ENCODE results near the gene PRKCA. TPM values are rescaled to one million over a fixed set of nuclear protein-coding genes. Genes with fewer than 3 reads are reported as not detected.
A peak's percentile ranks its signal among the peaks of the same experiment; 100 is the strongest.

PRKCA gene
- total and polyA plus RNA-seq, 2 experiments from 2014 or later = 6.4 to 35.4 TPM

DNA sequence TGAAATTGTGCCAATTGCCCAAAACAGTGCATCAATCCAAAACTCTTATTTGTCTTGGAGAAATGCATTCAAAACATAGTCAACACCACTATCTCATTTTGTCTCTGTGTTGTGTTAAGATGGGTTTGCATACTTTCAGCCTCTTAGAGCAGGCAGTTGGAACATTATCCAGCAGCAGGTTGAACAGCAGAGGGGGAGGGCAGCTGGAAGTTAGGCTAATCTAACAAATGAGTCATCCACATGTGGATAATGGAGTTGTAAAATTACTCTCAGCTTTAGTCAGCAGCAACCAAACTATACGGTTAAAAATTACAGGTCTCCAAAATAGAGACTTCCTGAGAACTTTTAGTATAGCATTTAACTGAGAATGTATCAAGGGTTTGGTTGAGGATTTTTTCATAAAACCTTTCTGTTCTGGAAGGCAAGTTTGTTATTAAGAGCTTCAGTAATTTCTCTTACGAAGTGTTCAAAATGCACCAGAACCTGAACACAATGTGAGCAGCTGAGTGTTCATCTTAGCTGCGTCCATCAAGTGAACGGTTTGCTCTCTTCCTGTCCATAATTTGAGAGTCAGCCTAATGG is 46.3 kb downstream of the PRKCA start (continued):
- TF ChIP-seq ZNF462 (CRISPR knock-in tag; IDR thresholded peaks at IDR 0.05) (no peak), CREB1 (CRISPR knock-in tag; IDR thresholded peaks at IDR 0.05; ENCODE audit: low read depth) (no peak)

DNA sequence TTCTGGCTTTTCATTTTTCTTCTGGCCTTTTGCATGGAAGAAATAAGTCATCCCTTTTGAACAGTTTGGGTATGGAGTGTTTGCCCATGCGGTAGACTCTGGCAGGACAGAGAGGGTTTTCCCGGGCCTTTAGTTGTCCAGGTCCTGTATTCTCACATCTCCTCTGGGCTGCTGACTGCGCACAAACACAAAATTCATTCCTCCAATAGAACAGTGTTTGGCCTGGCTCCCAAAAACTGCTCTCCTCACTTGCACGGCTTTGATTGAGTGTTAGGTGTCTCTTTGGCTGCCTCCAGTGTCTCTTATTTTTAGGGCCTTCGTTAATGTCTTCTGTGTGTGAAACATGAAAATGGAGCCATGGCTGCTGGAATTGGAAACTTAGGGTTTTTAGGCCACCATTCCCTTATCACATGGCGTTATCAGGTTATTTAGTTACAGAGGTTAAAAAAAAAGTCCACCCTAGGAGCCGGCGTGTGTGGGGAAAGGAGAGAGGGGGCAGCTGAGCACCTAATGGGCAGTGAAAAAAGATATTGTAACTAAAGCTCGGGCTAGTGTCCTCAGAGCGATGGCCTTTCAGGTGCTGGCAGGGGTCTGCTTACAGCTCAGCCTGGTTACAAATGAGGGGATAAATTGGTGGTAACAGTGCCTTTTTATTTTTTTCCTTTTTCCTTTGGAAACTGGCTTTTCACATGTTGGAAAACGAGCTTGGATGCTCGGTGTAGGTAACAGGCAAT is 47.3 kb downstream of the PRKCA start:
- no peak overlapping the region for H3K27ac Mint-ChIP-seq
- Histone ChIP-seq H3K27me3 (ENCODE audit: insufficient read depth) (no peaks in the 10 kb centered on the region), H3K9me2 (ENCODE audit: insufficient read depth) (no peaks in the 10 kb centered on the region), H3K36me3 (ENCODE audit: insufficient read depth) (no peaks in the 10 kb centered on the region), H3K27ac (ENCODE audit: low read depth) (no peak overlapping the region), H3K79me2 (replicated peaks; ENCODE audit: insufficient read depth) (peaks cover 3% of the 10 kb centered on the region), H3K4me1 (ENCODE audit: insufficient read depth) (no peaks in the 10 kb centered on the region), H3K4me2 (no peak overlapping the region), H4K20me1 (replicated peaks; ENCODE audit: insufficient read depth) (no peaks in the 10 kb centered on the region), H2AFZ (no peak overlapping the region), H3K4me3 (no peak overlapping the region), H3F3A (replicated peaks; ENCODE audit: low read depth) (no peaks in the 10 kb centered on the region)
- peaks cover 24% of the 10 kb centered on the region for H3K4me1 Mint-ChIP-seq
- H3K9me3 Mint-ChIP-seq = no peaks in the 10 kb centered on the region
- no peak overlapping the region for H3K4me3 Mint-ChIP-seq
- DNase-seq (ENCODE audit: low spot score) (no peak), ATAC-seq (0 out of 3 replicates have a peak, but pooled peaks have one; percentile 23)
- no peaks in the 10 kb centered on the region for H3K36me3 Mint-ChIP-seq (ENCODE audit: low read depth)
- H3K27me3 Mint-ChIP-seq (ENCODE audit: insufficient read depth, low read depth, poor library complexity) = peaks cover 3% of the 10 kb centered on the region
- no peak for TF ChIP-seq EZH2 (IDR thresholded peaks at IDR 0.05; ENCODE audit: low read depth, unreplicated experiment)
- TF ChIP-seq JUNB (IDR thresholded peaks at IDR 0.05; ENCODE audit: unreplicated experiment) = no peak
- TF ChIP-seq ZNF114 (CRISPR knock-in tag; IDR thresholded peaks at IDR 0.05) = no peak
- no peak for TF ChIP-seq CTCF (conservative IDR thresholded peaks at IDR 0.05; ENCODE audit: low read depth in 2 of 2)
- TF ChIP-seq ZNF331 (CRISPR knock-in tag; IDR thresholded peaks at IDR 0.05; ENCODE audit: low read depth) = no peak
